Measurements from ENCODE around the gene FOXRED1. TPM values are rescaled to one million over a fixed set of nuclear protein-coding genes. Genes with fewer than 3 reads are reported as not detected.

FOXRED1 gene
- total RNA-seq, 1 experiment from 2014 or later, result 44.8 TPM

DNA sequence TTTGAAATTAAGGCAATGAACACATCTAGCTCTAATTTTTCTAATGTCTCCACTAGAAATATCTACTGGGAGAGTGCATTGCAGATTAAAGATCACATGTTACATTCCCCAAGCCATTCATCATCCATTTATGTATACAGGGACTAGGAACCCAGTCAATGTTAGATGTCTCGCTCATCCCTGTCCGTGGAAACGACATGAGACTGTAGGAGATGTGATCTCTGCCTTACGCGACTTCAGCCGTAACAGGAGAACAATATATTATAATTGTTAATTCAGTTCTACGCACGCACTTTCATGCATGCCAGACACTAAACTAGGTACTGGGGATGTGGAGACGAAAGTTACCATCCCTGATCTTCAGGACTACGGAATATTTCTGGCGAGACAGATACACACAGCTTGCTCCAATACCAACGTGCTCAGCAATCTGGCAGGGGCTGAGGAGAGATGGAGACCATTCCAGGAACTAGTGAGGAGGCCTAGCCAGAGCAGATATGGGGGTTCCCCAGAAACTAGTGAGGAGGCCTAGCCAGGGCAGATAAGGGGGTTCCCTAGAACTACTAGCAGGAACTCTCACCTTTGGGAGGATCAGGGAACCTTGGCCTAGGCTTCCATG, 35.6 kb downstream of the FOXRED1 start:
- intact Hi-C loops (cut with micrococcal nuclease; ENCODE audit: unreplicated experiment), result no loop called here
- DNase-seq (ENCODE audit: low read depth, low spot score) (no peak), ATAC-seq (peak; percentile 18)
- CTCF ChIA-PET, result interaction anchor here (1.1 kb wide), 1 partner anchor 51 kb away, joined by 4 read pairs; the partner anchor contains the start of gene ST3GAL4
- in situ Hi-C loops (cut with HindIII; ENCODE audit: low pct_unique_long_range_greater_than_20kb, low sequenced_read_pairs), result no loop called here
- H3K27ac ChIP-seq (ENCODE audit: low read length), result peak overlapping the region; percentile 98
- H3K4me3 ChIP-seq (ENCODE audit: low read depth in 2 of 2, low read length in 2 of 2), result peak overlapping the region; percentile 72 to 75
- H3K4me1 ChIP-seq (ENCODE audit: control insufficient read depth, insufficient read depth, low read length), result peaks cover 7% of the 10 kb centered on the region; the same call in 1 of the 2 replicates
- H3K36me3 ChIP-seq (ENCODE audit: control insufficient read depth, insufficient read depth, low read length), result no peaks in the 10 kb centered on the region
- TF ChIP-seq POLR2AphosphoS5 (IDR thresholded peaks at IDR 0.05; ENCODE audit: low read depth, low read length), result no peak
- TF ChIP-seq TCF7L2 (IDR thresholded peaks at IDR 0.05; ENCODE audit: low read depth, low read length), result peak; percentile 26
- TF ChIP-seq, protein P1, sequence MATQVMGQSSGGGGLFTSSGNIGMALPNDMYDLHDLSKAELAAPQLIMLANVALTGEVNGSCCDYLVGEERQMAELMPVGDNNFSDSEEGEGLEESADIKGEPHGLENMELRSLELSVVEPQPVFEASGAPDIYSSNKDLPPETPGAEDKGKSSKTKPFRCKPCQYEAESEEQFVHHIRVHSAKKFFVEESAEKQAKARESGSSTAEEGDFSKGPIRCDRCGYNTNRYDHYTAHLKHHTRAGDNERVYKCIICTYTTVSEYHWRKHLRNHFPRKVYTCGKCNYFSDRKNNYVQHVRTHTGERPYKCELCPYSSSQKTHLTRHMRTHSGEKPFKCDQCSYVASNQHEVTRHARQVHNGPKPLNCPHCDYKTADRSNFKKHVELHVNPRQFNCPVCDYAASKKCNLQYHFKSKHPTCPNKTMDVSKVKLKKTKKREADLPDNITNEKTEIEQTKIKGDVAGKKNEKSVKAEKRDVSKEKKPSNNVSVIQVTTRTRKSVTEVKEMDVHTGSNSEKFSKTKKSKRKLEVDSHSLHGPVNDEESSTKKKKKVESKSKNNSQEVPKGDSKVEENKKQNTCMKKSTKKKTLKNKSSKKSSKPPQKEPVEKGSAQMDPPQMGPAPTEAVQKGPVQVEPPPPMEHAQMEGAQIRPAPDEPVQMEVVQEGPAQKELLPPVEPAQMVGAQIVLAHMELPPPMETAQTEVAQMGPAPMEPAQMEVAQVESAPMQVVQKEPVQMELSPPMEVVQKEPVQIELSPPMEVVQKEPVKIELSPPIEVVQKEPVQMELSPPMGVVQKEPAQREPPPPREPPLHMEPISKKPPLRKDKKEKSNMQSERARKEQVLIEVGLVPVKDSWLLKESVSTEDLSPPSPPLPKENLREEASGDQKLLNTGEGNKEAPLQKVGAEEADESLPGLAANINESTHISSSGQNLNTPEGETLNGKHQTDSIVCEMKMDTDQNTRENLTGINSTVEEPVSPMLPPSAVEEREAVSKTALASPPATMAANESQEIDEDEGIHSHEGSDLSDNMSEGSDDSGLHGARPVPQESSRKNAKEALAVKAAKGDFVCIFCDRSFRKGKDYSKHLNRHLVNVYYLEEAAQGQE (IDR thresholded peaks at IDR 0.05; ENCODE audit: insufficient read depth in 1 of 2, low read depth in 2 of 2, low read length in 1 of 2), result no peak
- H3K9me3 ChIP-seq (ENCODE audit: control insufficient read depth, insufficient read depth, low read depth, low read length), result no peaks in the 10 kb centered on the region
- no peaks in the 10 kb centered on the region for H3K27me3 ChIP-seq (ENCODE audit: control insufficient read depth, insufficient read depth, low read length)
- POLR2A ChIA-PET, result no interaction called here
- TSS peak; percentile 74 for BruUV-seq (replicated peaks)

DNA sequence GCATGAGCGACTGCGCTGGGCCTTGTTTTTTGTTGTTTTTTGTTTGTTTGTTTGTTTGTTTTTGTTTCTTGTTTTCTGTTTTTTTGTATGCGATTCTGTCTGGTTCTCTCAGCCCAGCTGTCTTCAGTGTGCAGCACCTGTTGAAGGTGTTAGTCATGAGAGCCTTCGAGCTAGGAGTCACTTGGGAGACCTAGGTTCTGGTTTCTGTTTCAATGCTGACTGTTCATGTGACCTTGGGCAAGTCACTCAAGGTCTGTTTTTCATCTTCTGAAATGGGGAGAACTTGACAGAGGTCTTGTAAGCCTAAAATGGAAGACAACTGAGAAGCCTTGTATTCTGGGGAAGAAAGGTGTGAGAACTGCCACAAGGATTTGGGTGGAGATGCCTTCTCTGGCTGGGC, 36.7 kb downstream of the FOXRED1 start:
- TF ChIP-seq, protein P1 (IDR thresholded peaks at IDR 0.05; ENCODE audit: insufficient read depth in 1 of 2, low read depth in 2 of 2, low read length in 1 of 2), result no peak
- no peak for TF ChIP-seq POLR2AphosphoS5 (IDR thresholded peaks at IDR 0.05; ENCODE audit: low read depth, low read length)
- no peak for TF ChIP-seq SIN3A (IDR thresholded peaks at IDR 0.05; ENCODE audit: borderline replicate concordance, insufficient read depth, low read depth, low read length)
- no peak for ATAC-seq
- Histone ChIP-seq H3K4me3 (ENCODE audit: low read depth in 2 of 2, low read length in 2 of 2) (no peak overlapping the region), H3K27ac (ENCODE audit: low read length) (no peak overlapping the region), H3K9me3 (ENCODE audit: control insufficient read depth, insufficient read depth, low read depth, low read length) (no peaks in the 10 kb centered on the region), H3K36me3 (ENCODE audit: control insufficient read depth, insufficient read depth, low read length) (no peaks in the 10 kb centered on the region), H3K4me1 (ENCODE audit: control insufficient read depth, insufficient read depth, low read length) (peaks cover 7% of the 10 kb centered on the region; the same call in 1 of the 2 replicates), H3K27me3 (ENCODE audit: control insufficient read depth, insufficient read depth, low read length) (no peaks in the 10 kb centered on the region)
- no TSS peak for BruUV-seq (replicated peaks)
- intact Hi-C loops (cut with micrococcal nuclease; ENCODE audit: unreplicated experiment) (no loop called here), in situ Hi-C loops (cut with HindIII; ENCODE audit: low pct_unique_long_range_greater_than_20kb, low sequenced_read_pairs) (no loop called here)
- DNase-seq (ENCODE audit: low read depth, low spot score), result no peak
- CTCF ChIA-PET, result no interaction called here
- POLR2A ChIA-PET, result no interaction called here

All from Panc1 (cell line).